ENCODE results near the gene TMEM221. TPM values are rescaled to one million over a fixed set of nuclear protein-coding genes. Genes with fewer than 3 reads are reported as not detected.

Gene TMEM221
- total and polyA plus RNA-seq, 9 of the 15 experiments (the other 6 are each of a cell fraction or from before 2014, with no cell fraction given): 0.06 to 0.35 TPM; not detected in 7

DNA sequence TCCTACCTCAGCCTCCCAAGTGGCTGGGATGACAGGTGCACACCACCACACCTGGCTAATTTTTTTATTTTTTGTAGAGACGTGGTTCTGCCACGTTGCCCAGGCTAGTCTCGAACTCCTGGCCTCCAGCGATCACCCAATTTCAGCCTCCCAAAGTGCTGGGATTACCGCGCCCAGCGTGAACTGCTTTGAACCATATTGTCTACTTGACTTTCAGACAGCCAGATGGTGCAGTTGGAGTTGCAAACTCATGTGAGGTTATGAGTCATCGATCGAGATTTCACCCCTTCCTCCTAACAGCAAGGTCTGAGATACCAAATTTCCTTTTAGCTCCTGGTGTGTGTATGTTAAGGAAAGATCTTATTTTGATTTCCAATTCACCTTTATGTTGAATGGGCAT, 24.6 kb upstream of the TMEM221 start (continued):
- TF ChIP-seq, protein P1, sequence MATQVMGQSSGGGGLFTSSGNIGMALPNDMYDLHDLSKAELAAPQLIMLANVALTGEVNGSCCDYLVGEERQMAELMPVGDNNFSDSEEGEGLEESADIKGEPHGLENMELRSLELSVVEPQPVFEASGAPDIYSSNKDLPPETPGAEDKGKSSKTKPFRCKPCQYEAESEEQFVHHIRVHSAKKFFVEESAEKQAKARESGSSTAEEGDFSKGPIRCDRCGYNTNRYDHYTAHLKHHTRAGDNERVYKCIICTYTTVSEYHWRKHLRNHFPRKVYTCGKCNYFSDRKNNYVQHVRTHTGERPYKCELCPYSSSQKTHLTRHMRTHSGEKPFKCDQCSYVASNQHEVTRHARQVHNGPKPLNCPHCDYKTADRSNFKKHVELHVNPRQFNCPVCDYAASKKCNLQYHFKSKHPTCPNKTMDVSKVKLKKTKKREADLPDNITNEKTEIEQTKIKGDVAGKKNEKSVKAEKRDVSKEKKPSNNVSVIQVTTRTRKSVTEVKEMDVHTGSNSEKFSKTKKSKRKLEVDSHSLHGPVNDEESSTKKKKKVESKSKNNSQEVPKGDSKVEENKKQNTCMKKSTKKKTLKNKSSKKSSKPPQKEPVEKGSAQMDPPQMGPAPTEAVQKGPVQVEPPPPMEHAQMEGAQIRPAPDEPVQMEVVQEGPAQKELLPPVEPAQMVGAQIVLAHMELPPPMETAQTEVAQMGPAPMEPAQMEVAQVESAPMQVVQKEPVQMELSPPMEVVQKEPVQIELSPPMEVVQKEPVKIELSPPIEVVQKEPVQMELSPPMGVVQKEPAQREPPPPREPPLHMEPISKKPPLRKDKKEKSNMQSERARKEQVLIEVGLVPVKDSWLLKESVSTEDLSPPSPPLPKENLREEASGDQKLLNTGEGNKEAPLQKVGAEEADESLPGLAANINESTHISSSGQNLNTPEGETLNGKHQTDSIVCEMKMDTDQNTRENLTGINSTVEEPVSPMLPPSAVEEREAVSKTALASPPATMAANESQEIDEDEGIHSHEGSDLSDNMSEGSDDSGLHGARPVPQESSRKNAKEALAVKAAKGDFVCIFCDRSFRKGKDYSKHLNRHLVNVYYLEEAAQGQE (IDR thresholded peaks at IDR 0.05; ENCODE audit: borderline replicate concordance): peak; percentile 64; the same call in 1 of the 2 replicates
- TF ChIP-seq, protein P1 (CRISPR knock-in tag; IDR thresholded peaks at IDR 0.05; ENCODE audit: low read depth): no peak
- TF ChIP-seq JUNB (CRISPR knock-in tag; conservative IDR thresholded peaks at IDR 0.05) (peak; percentile 84), ATF1 (CRISPR knock-in tag; IDR thresholded peaks at IDR 0.05) (no peak), ATF1 (tag; IDR thresholded peaks at IDR 0.05) (peak; percentile 22; the same call in 1 of the 2 replicates), CBFA2T3 (IDR thresholded peaks at IDR 0.05) (peak; percentile 70), NFIC (IDR thresholded peaks at IDR 0.05) (0 out of 2 replicates have a peak, but pooled peaks have one; percentile 15), PCBP1 (IDR thresholded peaks at IDR 0.05; ENCODE audit: low read depth, low read length, poor library complexity, severe bottlenecking) (no peak), ZNF316 (IDR thresholded peaks at IDR 0.05) (0 out of 2 replicates have a peak, but pooled peaks have one; percentile 6), RAD21 (CRISPR knock-in tag; conservative IDR thresholded peaks at IDR 0.05 in 1 of 2, IDR thresholded peaks at IDR 0.05 in 1 of 2) (peak; percentile 43 to 46; a peak in 3 of 4 replicates), SMARCA4 (IDR thresholded peaks at IDR 0.05) (peak; percentile 81), CBX3 (IDR thresholded peaks at IDR 0.05; ENCODE audit: borderline replicate concordance in 1 of 2, low read length in 2 of 2) (0 out of 3 replicates have a peak, but pooled peaks of 1 of the 2 experiments have one; percentile 25), JUND (IDR thresholded peaks at IDR 0.05; ENCODE audit: borderline replicate concordance, low read depth, low read length) (peak; percentile 99), JUND (tag; IDR thresholded peaks at IDR 0.05; ENCODE audit: borderline replicate concordance, low read depth, low read length) (peak; percentile 98), BACH1 (tag; IDR thresholded peaks at IDR 0.05) (no peak), ATF7 (IDR thresholded peaks at IDR 0.05) (peak; percentile 50; the same call in 1 of the 2 replicates), CBFA2T2 (conservative IDR thresholded peaks at IDR 0.05) (0 out of 2 replicates have a peak, but pooled peaks have one; percentile 27)
- TF ChIP-seq, protein P2, sequence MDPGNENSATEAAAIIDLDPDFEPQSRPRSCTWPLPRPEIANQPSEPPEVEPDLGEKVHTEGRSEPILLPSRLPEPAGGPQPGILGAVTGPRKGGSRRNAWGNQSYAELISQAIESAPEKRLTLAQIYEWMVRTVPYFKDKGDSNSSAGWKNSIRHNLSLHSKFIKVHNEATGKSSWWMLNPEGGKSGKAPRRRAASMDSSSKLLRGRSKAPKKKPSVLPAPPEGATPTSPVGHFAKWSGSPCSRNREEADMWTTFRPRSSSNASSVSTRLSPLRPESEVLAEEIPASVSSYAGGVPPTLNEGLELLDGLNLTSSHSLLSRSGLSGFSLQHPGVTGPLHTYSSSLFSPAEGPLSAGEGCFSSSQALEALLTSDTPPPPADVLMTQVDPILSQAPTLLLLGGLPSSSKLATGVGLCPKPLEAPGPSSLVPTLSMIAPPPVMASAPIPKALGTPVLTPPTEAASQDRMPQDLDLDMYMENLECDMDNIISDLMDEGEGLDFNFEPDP (CRISPR knock-in tag; IDR thresholded peaks at IDR 0.05): no peak
- TF ChIP-seq, protein P3, sequence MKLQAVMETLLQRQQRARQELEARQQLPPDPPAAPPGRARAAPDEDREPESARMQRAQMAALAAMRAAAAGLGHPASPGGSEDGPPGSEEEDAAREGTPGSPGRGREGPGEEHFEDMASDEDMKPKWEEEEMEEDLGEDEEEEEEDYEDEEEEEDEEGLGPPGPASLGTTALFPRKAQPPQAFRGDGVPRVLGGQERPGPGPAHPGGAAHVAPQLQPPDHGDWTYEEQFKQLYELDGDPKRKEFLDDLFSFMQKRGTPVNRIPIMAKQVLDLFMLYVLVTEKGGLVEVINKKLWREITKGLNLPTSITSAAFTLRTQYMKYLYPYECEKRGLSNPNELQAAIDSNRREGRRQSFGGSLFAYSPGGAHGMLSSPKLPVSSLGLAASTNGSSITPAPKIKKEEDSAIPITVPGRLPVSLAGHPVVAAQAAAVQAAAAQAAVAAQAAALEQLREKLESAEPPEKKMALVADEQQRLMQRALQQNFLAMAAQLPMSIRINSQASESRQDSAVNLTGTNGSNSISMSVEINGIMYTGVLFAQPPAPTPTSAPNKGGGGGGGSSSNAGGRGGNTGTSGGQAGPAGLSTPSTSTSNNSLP (IDR thresholded peaks at IDR 0.05; ENCODE audit: borderline replicate concordance, low read depth, low read length): peak; percentile 46; the same call in 1 of the 2 replicates

All from K562 (cell line).